Adrenal gland (tissue), 12 donors: ENCODE measurements around the gene SCG5. TPM values are rescaled to one million over a fixed set of nuclear protein-coding genes. Genes with fewer than 3 reads are reported as not detected.

ENCODE experiments used
- DNase-seq, 7 donors: peaks; one replicate each; pipeline ENCODE4 v3.0.0-alpha.2; 2019 to 2020
- H3K27ac ChIP-seq, 5 donors: fragments of 200-600 bp; sonication (generic) in 4 of 5; 1 replicate in 3 of 5; 2 replicates in 2 of 5; pipeline versions ENCODE4 v1.5.1 to v1.8.0; 2016 to 2020; ENCODE audit warnings: mild to moderate bottlenecking in 1 of 5
- H3K27me3 ChIP-seq: fragments of 200-600 bp; 2 replicates; pipeline ENCODE4 v1.8.0; 2021
- H3K36me3 ChIP-seq, 2 donors: fragments of 200-600 bp; replicated peaks in 1 of 2; 1 replicate in 1 of 2; 2 replicates in 1 of 2; pipeline versions ENCODE4 v1.5.1 to v1.8.0; 2018 to 2022
- H3K4me1 ChIP-seq, 2 donors: fragments of 200-600 bp; replicated peaks in 1 of 2; 1 replicate in 1 of 2; 2 replicates in 1 of 2; pipeline versions ENCODE4 v1.5.1 to v1.8.0; 2018 to 2021
- H3K4me3 ChIP-seq, 4 donors: fragments of 200-600 bp; sonication (generic) in 3 of 4; one replicate each; pipeline ENCODE4 v1.5.1; 2016 to 2018
- H3K9me3 ChIP-seq, 3 donors: fragments of 200-600 bp; sonication (generic) in 1 of 3; replicated peaks in 1 of 3; 1 replicate in 2 of 3; 2 replicates in 1 of 3; pipeline versions ENCODE4 v1.5.1 to v1.8.0; 2016 to 2021
- CTCF ChIP-seq, 6 experiments: fragments of 450-650 bp in 4 of 6; fragments of 200-600 bp in 2 of 6; sonication (generic) in 1 of 6; IDR thresholded peaks; 1 replicate in 5 of 6; 2 replicates in 1 of 6; pipeline versions ENCODE4 v1.5.1 to v1.8.0; 2016 to 2021; ENCODE audit warnings: antibody characterized with exemption in 6 of 6, mild to moderate bottlenecking in 2 of 6, moderate library complexity in 1 of 6
- POLR2A ChIP-seq, 2 donors: fragments of 450-650 bp; IDR thresholded peaks; one replicate each; pipeline ENCODE4 v1.6.1; 2017; ENCODE audit warnings: antibody characterized with exemption in 2 of 2, mild to moderate bottlenecking in 2 of 2, moderate library complexity in 1 of 2
- WGBS, 4 donors: extraction: QIAGEN DNeasy Blood & Tissue Kit in 2 of 4; methylation state at CpG; one replicate each; pipeline versions ENCODE4 v1.1.5 to v1.1.7; 2013 to 2017; 5-methylcytosine and 5-hydroxymethylcytosine counted together
- intact Hi-C, 2 donors: fragments of 100-400 bp; cut with DNase I; formaldehyde crosslinking; loops; one replicate each; pipeline versions ENCODE4 v1.14.1 to v1.15.0; 2022 to 2023
- polyA plus RNA-seq, 3 donors: library from polyadenylated mRNA; stranded (reverse); fragments of 200-250 nt in 2 of 3; fragments of 350-450 nt in 1 of 3; fragmentation: Illumina TruSeq in 1 of 3; extraction: RNeasy Lipid Tissue Mini Kit (QIAGEN cat#74804) in 1 of 3; gene quantifications; one replicate each; pipeline ENCODE4 v1.2.3, GENCODE V29; 2013 to 2014
- total RNA-seq, 9 donors: library from RNA; depleted of rRNA in 4 of 9; stranded (reverse); fragments of >200 nt in 4 of 9; fragments of 120-200 nt in 1 of 9; fragmentation: NEBNext Ultra II Directional in 1 of 9; extraction: Animal tissue kit (Norgen Biotek cat#: 25700) in 1 of 9; gene quantifications; one replicate each; pipeline versions ENCODE4 v1.1.0 to v1.2.4, GENCODE V29; 2013 to 2023
- donor health status: healthy with polysubstance abuse.
- donor health status: Bipolar disorder and iron deficiency.
- donor health status: DM: yes; HTN: yes; CAD: no.
- donor health status: DM: no; HTN: no; CAD: no.
- donor health status: DM: no; HTN: no; CAD: no.
- donor health status: DM: yes; HTN: yes; CAD: no.

The SCG5 gene
- total and polyA plus RNA-seq, 12 donors = 0.52 to 102 (median 34.0) TPM; not detected in 2

- DNase-seq = no peak
- intact Hi-C loops = no loop called here
- no peak overlapping the region for H3K27ac ChIP-seq
- WGBS, 4 donors = 90 to 95% (median 95%) methylated on average over 3 of the region's 3 CpGs
- TF ChIP-seq CTCF (IDR thresholded peaks at IDR 0.05) = no peak
- TF ChIP-seq POLR2A (IDR thresholded peaks at IDR 0.05) = no peak
- no peaks in the 10 kb centered on the region for H3K4me1 ChIP-seq
- no peaks in the 10 kb centered on the region for H3K9me3 ChIP-seq
- H3K36me3 ChIP-seq = no peaks in the 10 kb centered on the region
- H3K27me3 ChIP-seq = no peaks in the 10 kb centered on the region
- H3K4me3 ChIP-seq = no peak overlapping the region
These were observed 52.9 kb downstream of the SCG5 start for GRCh38 chr15:32694222-32694983.

DNA sequence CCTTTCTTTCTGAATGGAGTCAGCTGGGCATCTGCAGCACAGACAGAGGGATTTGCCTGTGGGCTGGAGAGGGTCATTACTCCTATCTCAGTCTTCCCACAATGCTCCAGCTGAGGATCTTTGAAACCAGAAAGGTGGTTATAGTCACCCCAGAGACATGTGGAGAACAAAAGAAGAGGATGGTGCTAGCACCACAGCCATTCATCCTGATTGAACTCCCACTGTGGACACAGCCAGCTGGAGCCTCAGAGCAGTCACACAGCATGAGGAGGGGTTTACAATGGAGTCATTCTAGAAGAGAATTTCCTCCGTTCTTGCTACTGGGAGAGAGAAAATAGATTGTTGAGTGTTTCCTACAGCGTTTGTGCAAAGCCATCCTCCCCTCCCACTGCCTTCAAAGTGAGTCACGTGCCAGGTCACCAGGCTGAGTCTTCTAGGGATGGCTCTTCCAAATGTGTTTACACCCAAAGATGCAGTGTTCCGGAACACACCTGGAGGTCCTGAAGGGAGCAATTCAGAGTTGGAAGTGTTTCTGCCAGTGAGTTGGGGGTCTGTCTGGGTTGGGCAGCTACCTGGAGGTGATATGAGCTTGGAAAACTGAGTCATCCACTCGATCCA, 57.4 kb downstream of the SCG5 start:
- Histone ChIP-seq H3K27me3 (no peaks in the 10 kb centered on the region), H3K27ac (no peak overlapping the region), H3K9me3 (no peaks in the 10 kb centered on the region), H3K4me1 (no peaks in the 10 kb centered on the region), H3K36me3 (no peaks in the 10 kb centered on the region), H3K4me3 (no peak overlapping the region)
- WGBS, 4 donors = 58 to 81% (median 75%) methylated on average over 5 of the region's 5 CpGs
- intact Hi-C loops = no loop called here
- TF ChIP-seq CTCF (IDR thresholded peaks at IDR 0.05) (no peak), POLR2A (IDR thresholded peaks at IDR 0.05) (no peak)
- DNase-seq = no peak

- Histone ChIP-seq H3K9me3 (no peaks in the 10 kb centered on the region), H3K27me3 (no peaks in the 10 kb centered on the region), H3K27ac (no peak overlapping the region), H3K4me3 (no peak overlapping the region), H3K4me1 (no peaks in the 10 kb centered on the region), H3K36me3 (no peaks in the 10 kb centered on the region)
- DNase-seq = no peak
- intact Hi-C loops = no loop called here
- no peak for TF ChIP-seq POLR2A (IDR thresholded peaks at IDR 0.05)
- WGBS, 4 donors = 83 to 89% (median 86%) methylated on average over 11 to 14 of the region's 14 CpGs
These were observed 59.1 kb downstream of the SCG5 start for GRCh38 chr15:32700501-32701150.

- Histone ChIP-seq H3K36me3 (no peaks in the 10 kb centered on the region), H3K4me3 (no peak overlapping the region), H3K27ac (no peak overlapping the region), H3K27me3 (no peaks in the 10 kb centered on the region), H3K9me3 (no peaks in the 10 kb centered on the region), H3K4me1 (no peaks in the 10 kb centered on the region)
- WGBS, 4 donors = 60 to 63% (median 62%) methylated on average over 3 of the region's 3 CpGs
- no peak for DNase-seq
- intact Hi-C loops = no loop called here
- no peak for TF ChIP-seq POLR2A (IDR thresholded peaks at IDR 0.05)
These were observed 60.4 kb downstream of the SCG5 start for GRCh38 chr15:32701863-32702262.

DNA sequence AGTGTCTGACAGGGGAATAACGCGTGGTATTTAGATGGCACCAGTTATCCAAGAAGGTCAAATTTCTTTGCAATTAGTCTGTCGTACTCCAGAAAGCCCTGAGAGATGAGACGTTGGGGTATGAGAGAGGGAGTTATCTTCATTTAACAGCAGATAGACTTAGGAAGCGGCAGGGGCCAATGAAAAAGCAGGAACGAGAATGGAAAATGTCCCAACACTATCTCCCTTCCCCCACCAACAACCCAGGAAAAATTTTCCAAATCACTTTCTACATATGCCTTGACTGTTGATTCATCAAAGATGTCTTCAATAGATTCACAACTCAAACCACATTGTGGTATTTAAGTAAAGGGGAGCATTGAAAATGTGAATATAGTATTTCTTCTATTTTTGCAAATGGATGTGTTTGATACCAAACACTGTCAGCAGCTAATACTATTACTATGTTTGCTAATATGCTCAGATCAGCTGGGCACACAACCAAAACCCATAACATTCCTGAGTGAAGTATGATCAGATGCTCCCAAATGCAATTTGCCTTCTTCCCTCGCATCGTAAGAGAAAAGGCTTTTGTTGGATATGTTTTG, 63.0 kb downstream of the SCG5 start:
- H3K4me1 ChIP-seq = no peaks in the 10 kb centered on the region
- H3K27ac ChIP-seq = no peak overlapping the region
- intact Hi-C loops = no loop called here
- no peak overlapping the region for H3K4me3 ChIP-seq
- H3K27me3 ChIP-seq = no peaks in the 10 kb centered on the region
- no peaks in the 10 kb centered on the region for H3K9me3 ChIP-seq
- no peak for DNase-seq
- 48 to 58% (median 51%) methylated on average over 8 of the region's 8 CpGs for WGBS, 4 donors
- H3K36me3 ChIP-seq = no peaks in the 10 kb centered on the region
- TF ChIP-seq POLR2A (IDR thresholded peaks at IDR 0.05) (no peak), CTCF (IDR thresholded peaks at IDR 0.05) (no peak)
